ENCODE results near the gene IGSF9B.
A peak's percentile ranks its signal among the peaks of the same experiment; 100 is the strongest.

The IGSF9B gene

DNA sequence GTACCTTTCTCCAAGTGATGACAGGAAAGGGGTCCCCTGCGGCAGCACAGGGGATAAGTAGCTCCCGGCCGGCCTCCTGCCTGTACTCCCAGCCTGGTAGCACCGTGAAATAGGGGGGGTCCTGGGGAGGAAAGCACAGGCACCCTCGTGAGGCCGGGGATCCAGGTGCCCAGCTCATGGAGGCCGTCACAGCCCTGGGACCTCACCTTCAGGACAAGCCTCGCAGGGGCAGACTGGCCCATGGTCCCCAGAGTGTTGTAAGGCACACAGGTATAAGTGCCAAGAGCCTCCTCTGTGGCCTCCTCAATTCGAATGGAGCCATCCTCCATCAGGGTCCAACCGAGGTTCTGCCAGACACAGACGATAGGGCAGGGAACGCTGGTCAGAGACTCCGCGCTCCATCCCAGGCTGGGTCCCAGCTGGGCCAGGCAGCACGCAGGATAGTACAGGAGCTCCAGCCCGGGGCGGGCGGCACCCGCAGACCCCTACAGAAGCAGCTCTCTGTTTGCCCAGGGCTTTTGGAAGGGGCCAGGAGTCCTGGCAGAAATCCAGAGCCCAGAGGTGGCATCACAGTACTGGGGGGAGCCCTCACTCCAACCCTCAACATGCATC lies 25.2 kb downstream of the IGSF9B start:
- TF ChIP-seq, protein P1, sequence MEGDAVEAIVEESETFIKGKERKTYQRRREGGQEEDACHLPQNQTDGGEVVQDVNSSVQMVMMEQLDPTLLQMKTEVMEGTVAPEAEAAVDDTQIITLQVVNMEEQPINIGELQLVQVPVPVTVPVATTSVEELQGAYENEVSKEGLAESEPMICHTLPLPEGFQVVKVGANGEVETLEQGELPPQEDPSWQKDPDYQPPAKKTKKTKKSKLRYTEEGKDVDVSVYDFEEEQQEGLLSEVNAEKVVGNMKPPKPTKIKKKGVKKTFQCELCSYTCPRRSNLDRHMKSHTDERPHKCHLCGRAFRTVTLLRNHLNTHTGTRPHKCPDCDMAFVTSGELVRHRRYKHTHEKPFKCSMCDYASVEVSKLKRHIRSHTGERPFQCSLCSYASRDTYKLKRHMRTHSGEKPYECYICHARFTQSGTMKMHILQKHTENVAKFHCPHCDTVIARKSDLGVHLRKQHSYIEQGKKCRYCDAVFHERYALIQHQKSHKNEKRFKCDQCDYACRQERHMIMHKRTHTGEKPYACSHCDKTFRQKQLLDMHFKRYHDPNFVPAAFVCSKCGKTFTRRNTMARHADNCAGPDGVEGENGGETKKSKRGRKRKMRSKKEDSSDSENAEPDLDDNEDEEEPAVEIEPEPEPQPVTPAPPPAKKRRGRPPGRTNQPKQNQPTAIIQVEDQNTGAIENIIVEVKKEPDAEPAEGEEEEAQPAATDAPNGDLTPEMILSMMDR (IDR thresholded peaks at IDR 0.05; ENCODE audit: extremely low read depth, missing control alignments): no peak
- DNase-seq (ENCODE audit: low spot score): no peak

DNA sequence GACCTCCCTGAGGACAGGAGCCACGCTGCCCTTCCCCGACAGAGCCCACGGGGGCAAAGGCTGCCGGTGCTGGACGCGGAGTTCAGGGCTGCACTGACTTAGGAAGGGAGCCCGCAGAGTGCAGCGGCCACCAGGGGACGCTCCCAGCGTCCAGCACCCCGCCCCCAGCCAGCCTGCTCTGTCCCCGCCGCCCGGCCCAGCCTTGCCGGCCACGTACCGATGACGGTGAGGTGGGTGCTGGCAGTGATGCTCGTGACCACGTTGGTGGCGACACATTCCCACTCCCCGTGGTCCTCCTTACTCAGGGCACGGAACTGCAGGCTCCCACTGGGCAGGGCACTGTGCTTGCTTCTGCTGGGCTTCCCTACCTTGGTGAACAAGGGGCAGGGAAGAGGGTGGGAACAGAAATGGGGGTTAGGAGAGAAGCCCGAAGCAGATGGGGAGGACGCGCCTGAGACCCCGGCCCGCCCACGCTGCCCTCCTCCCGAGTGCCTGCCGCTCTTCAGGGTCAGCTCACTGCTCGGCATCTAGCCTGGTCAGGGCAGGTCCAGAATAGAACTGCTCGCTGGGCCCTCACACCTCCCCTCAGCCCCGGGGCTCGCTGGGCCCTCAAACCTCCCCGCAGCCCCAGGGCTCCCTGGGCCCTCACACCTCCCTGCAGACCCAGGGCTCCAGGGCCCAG lies 25.9 kb downstream of the IGSF9B start:
- TF ChIP-seq, protein P1 (IDR thresholded peaks at IDR 0.05; ENCODE audit: extremely low read depth, missing control alignments): no peak
- no peak for DNase-seq (ENCODE audit: low spot score)

DNA sequence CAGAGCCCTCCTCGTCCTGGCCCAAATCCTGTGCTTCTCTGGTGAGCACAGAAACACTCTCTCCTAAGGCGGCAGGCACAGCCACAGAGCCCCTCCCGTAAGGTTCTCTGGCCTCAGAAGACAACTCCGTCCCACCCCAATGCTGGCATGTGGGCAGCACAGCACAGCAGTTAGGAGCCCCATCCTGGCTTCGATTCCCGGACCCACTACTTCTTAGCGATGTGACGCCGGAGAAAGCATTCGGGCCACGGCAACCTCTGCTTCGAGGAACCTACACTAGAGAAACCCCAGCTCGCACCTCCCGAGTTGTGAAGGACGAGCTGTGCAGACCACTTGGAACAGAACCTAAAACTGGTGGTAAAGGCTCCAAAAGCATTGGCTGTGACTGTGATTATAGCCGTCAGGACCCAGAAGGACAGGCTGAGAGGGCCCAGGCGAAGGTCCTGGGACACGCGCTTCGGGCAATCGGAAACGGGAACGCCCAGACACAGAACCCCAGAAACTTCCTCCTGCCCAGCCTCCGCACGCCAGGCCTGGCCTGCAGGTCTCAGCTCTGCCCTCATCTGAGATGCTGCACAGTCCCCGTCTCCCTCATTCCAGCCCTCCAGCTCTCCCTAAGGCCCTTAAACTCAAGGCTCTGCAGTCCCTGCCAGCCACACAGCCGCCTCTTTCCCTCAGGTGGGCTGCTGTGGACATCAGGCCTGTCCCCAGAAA lies 26.6 kb downstream of the IGSF9B start:
- DNase-seq (ENCODE audit: low spot score): no peak
- TF ChIP-seq, protein P1 (IDR thresholded peaks at IDR 0.05; ENCODE audit: extremely low read depth, missing control alignments): no peak

DNA sequence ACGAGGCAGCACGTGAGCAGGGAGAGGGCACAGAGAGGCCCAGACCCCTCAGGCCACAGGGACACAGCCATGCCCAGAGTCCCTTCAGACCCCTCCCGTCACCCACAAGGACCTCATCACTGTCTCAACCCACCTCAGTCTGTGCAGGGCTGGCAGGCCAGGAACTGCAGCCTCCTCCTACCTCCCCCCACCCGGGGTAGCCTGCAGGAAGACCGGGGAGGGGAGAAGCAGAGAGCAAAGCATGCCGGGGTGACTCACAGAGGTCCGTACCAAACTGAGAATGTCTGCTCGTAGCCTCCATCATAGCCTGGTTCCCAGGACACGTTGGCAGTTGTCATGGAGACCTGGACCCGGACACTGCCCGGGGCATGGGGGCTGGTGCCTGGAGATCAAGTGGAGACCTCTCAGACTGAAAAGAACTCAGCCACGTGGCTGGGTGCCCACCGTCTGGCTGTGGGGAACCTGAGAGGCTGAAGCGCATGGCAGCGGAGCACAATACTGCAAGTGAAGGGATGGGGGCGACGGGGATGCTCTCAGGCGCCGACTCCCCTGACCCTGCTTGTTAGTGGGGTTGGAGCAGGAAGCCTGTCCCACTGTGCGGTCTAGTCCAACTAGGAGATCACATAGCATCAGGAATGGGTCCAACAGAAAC lies 27.2 kb downstream of the IGSF9B start:
- DNase-seq (ENCODE audit: low spot score): no peak
- TF ChIP-seq, protein P1 (IDR thresholded peaks at IDR 0.05; ENCODE audit: extremely low read depth, missing control alignments): no peak

DNA sequence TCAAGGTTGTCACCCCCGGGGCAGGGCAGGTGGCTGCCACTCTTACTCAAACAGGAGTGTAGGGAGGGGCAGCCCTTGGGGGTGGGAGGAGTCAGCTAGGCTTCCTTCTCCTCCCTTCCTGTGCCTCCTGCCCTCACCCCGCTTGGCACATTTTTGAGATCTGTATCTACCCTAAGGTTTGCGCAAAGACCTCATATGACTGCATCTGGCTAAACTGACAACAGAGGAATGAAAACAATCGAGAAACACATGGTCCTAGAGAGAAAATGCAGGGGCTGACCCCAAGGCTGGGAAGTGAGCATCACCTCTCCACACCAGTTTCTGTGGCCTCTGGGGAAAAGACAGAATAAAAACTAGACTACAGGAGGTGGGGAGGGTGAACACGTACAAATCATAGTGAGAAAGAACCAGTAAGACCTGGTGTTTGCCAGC lies 28.1 kb downstream of the IGSF9B start:
- TF ChIP-seq, protein P1 (IDR thresholded peaks at IDR 0.05; ENCODE audit: extremely low read depth, missing control alignments): no peak
- DNase-seq (ENCODE audit: low spot score): no peak

DNA sequence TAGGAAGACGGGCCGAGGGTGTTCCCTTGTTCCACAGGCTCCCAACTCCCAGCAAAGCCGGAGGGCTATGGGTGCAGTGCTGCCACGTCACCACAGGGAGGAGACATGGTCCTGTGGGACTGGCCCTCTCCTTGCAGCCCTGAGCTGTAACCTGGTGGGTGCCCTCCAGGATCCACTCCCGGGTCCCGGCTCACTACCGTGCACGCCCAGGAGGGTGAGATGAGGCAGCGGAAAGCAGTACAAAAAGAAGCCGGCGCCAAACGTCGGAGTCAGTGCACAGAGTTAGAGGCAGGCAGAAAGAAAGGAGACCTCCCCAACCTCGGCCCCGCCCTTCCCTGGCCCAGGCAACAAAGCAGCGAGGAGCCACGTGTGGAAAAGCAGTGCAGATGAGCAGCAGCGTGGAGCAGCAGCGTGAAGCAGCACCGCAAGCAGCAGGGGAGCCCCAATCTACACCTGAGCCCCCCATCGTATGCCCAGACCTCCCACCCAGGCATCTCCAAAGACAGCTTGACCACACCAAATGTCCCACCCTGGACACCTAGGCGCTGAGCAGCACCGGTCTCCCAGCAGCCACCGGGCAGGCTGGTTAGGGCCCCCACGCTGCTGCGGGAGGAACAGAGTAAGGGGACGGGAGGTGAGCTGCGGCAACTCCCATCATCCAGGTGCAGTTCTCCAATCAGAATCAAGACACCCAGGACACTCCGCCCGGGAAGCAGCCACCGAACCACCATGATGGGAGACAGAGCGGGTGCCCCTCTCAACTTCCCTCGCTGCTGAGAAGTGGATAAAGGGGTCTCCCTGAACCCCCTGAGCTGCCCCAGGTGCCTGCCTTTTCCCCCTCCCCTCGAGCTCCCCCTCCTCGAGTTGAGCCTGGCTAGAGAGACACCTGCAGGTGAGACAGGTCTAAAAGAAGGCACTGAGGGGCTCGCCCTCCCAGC lies 28.8 kb downstream of the IGSF9B start:
- TF ChIP-seq, protein P1 (IDR thresholded peaks at IDR 0.05; ENCODE audit: extremely low read depth, missing control alignments): peak; percentile 62
- DNase-seq (ENCODE audit: low spot score): peak; percentile 83
